HepG2 (cell line): ENCODE data around the gene TGFBI. TPM values are rescaled to one million over a fixed set of nuclear protein-coding genes. Genes with fewer than 3 reads are reported as not detected.
A peak's percentile ranks its signal among the peaks of the same experiment; 100 is the strongest.

Experiments used
- SETDB1 ChIP-seq: sonication (generic); formaldehyde crosslinking; IDR thresholded peaks from 2 replicates; pipeline ENCODE4 v1.5.1; 2020; ENCODE audit warnings: missing genetic modification reagents, mild to moderate bottlenecking, borderline replicate concordance
- ZHX1 ChIP-seq: sonication (generic); formaldehyde crosslinking; IDR thresholded peaks from 2 replicates; pipeline ENCODE4 v1.8.1; 2022; ENCODE audit warnings: low read depth, mild to moderate bottlenecking, missing genetic modification reagents
- ZHX2 ChIP-seq, 2 experiments: sonication (generic) in 1 of 2; formaldehyde crosslinking in 1 of 2; IDR thresholded peaks; 2 replicates each; pipeline versions ENCODE4 v1.6.1 to v1.9.0; 2014 to 2022; ENCODE audit warnings: antibody characterized with exemption in 1 of 2, borderline replicate concordance in 1 of 2, inconsistent platforms in 1 of 2, low read depth in 1 of 2, missing genetic modification reagents in 1 of 2
- ZNF619 ChIP-seq: sonication (generic); formaldehyde crosslinking; IDR thresholded peaks from 2 replicates; pipeline ENCODE4 v1.4.0; 2020; ENCODE audit warnings: mild to moderate bottlenecking, missing genetic modification reagents
- polyA plus RNA-seq, 8 experiments: library from polyadenylated mRNA; depleted of rRNA in 3 of 8; stranded (reverse) in 7 of 8; unstranded in 1 of 8; fragments of >200 nt; fragmentation: Illumina TruSeq in 4 of 8; extraction: Trizol in 4 of 8; gene quantifications; 2 replicates each; pipeline versions ENCODE4 v1.2.1 to v1.2.3, GENCODE V29; 2011 to 2016; ENCODE audit warnings: low read depth in 4 of 8, missing spikeins in 1 of 8, mixed read lengths in 1 of 8; ENCODE audit not compliant: insufficient read depth in 1 of 8
- total RNA-seq, 5 experiments: library from RNA; depleted of rRNA; stranded (reverse); fragments of >200 nt; fragmentation: Illumina TruSeq; extraction: Trizol; gene quantifications; 2 replicates each; pipeline ENCODE4 v1.2.3, GENCODE V29; 2016; ENCODE audit warnings: low read depth in 1 of 5
- TF ChIP-seq, protein P1 (sequence below): sonication (generic); formaldehyde crosslinking; IDR thresholded peaks from 2 replicates; pipeline ENCODE4 v1.5.0; 2020; ENCODE audit warnings: missing genetic modification reagents
- TF ChIP-seq, protein P2 (sequence below): sonication (generic); formaldehyde crosslinking; IDR thresholded peaks from 2 replicates; pipeline ENCODE4 v1.5.0; 2020; ENCODE audit warnings: missing genetic modification reagents
- TF ChIP-seq, protein P3 (sequence below): sonication (generic); formaldehyde crosslinking; IDR thresholded peaks from 2 replicates; pipeline ENCODE4 v1.8.1; 2023; ENCODE audit warnings: missing genetic modification reagents, inconsistent platforms, borderline replicate concordance
- TF ChIP-seq, protein P4 (sequence below): sonication (generic); formaldehyde crosslinking; IDR thresholded peaks from 2 replicates; pipeline ENCODE4 v1.5.1; 2020; ENCODE audit warnings: mild to moderate bottlenecking, missing genetic modification reagents, moderate library complexity

TGFBI gene
- total and polyA plus RNA-seq, 2 of the 13 experiments (the other 11 are each of a cell fraction or from before 2014, with no cell fraction given) = 275 to 457 TPM

DNA sequence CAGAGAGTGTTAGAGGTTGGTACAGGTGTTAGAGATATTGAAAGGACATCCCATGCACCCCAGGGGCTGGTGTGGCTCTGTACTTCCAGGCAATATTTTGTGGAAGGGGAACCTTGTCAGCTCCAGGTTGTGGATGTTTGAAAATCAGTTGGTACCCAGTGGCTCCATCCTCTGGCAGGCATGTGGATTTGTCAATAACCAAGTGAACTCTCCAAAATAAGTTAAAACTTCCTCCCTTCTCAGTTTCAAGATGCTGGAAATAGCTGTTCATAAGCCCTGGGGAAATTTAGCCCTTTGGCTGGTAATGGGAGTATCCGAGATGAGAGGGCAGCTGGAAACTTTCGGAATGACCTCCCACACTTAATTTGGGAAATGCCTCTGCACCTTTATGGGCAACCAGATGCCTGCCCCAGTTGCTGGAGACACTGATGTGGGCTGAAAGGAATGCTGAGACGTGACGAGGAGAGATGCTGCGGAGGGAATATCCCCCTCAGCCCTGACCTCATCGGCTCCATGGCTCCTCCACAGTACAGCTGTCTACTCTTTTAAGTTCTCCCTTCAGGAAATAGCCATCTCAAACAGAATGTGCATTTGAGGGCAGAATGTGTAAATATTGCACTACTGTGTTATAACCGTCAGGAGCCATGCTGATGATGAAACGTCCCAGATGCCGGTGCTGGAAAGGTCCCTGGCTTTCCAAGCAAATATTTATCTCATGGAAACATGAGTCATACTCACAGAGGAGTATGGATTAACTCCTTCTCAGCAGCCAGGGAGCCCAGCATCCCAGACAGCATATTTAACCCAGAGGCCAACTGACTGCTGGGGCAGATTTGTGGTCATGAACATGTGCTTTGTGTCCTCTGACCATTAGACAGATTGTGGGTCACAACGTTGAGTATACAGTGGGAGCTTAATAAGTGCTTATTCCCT is 29.5 kb downstream of the TGFBI start (continued):
- TF ChIP-seq, protein P1, sequence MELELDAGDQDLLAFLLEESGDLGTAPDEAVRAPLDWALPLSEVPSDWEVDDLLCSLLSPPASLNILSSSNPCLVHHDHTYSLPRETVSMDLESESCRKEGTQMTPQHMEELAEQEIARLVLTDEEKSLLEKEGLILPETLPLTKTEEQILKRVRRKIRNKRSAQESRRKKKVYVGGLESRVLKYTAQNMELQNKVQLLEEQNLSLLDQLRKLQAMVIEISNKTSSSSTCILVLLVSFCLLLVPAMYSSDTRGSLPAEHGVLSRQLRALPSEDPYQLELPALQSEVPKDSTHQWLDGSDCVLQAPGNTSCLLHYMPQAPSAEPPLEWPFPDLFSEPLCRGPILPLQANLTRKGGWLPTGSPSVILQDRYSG (CRISPR knock-in tag) = no peak
- TF ChIP-seq, protein P2, sequence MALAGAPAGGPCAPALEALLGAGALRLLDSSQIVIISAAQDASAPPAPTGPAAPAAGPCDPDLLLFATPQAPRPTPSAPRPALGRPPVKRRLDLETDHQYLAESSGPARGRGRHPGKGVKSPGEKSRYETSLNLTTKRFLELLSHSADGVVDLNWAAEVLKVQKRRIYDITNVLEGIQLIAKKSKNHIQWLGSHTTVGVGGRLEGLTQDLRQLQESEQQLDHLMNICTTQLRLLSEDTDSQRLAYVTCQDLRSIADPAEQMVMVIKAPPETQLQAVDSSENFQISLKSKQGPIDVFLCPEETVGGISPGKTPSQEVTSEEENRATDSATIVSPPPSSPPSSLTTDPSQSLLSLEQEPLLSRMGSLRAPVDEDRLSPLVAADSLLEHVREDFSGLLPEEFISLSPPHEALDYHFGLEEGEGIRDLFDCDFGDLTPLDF = no peak
- TF ChIP-seq, protein P3, sequence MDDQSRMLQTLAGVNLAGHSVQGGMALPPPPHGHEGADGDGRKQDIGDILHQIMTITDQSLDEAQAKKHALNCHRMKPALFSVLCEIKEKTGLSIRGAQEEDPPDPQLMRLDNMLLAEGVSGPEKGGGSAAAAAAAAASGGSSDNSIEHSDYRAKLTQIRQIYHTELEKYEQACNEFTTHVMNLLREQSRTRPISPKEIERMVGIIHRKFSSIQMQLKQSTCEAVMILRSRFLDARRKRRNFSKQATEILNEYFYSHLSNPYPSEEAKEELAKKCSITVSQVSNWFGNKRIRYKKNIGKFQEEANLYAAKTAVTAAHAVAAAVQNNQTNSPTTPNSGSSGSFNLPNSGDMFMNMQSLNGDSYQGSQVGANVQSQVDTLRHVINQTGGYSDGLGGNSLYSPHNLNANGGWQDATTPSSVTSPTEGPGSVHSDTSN (CRISPR knock-in tag) = no peak
- TF ChIP-seq SETDB1 = no peak
- peak; percentile 79; the same call in 1 of the 2 replicates for TF ChIP-seq ZHX2 (IDR thresholded peaks at IDR 0.05; ENCODE audit: low read depth)
- no peak; the same call in 1 of the 2 replicates for TF ChIP-seq ZHX2 (CRISPR knock-in tag; IDR thresholded peaks at IDR 0.05; ENCODE audit: borderline replicate concordance)
- peak; percentile 79; the same call in 1 of the 2 replicates for TF ChIP-seq ZHX1
- peak; percentile 78; the same call in 1 of the 2 replicates for TF ChIP-seq ZNF619 (CRISPR knock-in tag)
- TF ChIP-seq, protein P4, sequence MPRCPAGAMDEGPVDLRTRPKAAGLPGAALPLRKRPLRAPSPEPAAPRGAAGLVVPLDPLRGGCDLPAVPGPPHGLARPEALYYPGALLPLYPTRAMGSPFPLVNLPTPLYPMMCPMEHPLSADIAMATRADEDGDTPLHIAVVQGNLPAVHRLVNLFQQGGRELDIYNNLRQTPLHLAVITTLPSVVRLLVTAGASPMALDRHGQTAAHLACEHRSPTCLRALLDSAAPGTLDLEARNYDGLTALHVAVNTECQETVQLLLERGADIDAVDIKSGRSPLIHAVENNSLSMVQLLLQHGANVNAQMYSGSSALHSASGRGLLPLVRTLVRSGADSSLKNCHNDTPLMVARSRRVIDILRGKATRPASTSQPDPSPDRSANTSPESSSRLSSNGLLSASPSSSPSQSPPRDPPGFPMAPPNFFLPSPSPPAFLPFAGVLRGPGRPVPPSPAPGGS (CRISPR knock-in tag) = peak; percentile 32; the same call in 1 of the 2 replicates
